Activated CD4-positive, alpha-beta T cell treated with anti-CD3 and anti-CD28 coated beads, Interleukin-2, amount 50 U/mL, for 24 hours (primary cell): ENCODE data around the gene MTCL1.

ENCODE experiments used
- DNase-seq, 2 donors: peaks; one replicate each; pipeline ENCODE4 v3.0.0-alpha.2; 2020; ENCODE audit warnings: low read depth in 1 of 2, low spot score in 1 of 2

Gene MTCL1

DNA sequence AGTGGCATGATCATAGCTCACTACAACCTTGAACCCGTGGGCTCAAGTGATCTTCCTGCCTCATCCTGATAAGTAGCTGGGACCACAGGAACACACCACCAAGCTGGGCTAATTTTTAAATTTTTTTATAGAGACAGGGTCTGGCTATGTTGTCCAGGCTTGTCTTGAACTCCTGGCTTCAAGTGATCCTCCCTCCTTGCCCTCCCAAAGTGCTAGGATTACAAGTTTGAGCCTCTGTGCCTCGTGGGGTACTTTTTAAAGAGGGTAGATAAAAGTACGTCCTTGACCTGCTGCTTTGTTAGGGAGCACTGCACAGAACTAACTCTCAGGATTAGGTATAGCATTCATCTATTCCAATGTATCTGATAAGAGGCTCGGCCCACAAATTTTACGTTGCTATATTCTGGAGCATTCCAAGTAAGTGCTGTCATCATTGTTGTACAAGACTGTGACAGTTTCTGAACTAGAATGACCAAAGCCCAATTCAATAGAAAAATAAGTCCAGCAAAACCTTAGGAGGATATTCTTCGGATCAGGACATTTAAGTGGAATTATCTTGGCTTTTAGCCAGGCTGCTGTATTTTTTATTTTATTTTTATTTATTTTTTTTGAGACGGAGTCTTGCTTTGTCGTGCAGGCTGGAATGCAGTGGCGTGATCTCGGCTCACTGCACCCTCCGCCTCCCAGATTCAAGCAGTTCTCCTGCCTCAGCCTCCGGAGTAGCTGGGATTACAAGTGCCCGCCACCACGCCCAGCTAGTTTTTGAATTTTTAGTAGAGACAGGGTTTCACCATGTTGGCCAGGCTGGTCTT is 4.1 kb downstream of the MTCL1 start:
- no peak for DNase-seq

- DNase-seq = no peak
Measured at GRCh38 chr18:8711736-8712135, 6.4 kb downstream of the MTCL1 start.

DNA sequence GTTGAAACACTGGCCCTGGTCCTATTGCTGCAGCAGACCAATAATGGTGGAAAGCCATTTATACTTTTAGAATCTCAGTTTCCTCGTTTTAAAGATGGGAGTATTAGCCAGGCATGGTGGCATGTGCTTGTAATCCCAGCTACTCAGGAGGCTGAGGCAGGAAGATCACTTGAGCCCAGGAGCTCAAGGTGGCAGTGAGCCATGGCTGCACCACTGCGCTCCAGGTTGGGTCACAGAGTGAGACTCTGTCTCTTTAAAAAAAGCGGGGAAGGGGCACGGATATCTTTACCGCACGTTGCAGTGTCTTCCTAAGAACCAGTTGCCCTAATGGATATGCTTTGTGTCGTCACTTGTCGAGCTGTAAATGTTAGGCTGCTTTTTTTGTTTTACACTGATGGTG is 8.3 kb downstream of the MTCL1 start:
- DNase-seq = no peak

GRCh38 chr18:8715599-8715998 is 10.2 kb downstream of the MTCL1 start:
- DNase-seq = no peak

GRCh38 chr18:8717011-8717770 is 11.8 kb downstream of the MTCL1 start:
- no peak for DNase-seq

- DNase-seq = no peak
Measured at GRCh38 chr18:8718401-8718913, 13.1 kb downstream of the MTCL1 start.

DNA sequence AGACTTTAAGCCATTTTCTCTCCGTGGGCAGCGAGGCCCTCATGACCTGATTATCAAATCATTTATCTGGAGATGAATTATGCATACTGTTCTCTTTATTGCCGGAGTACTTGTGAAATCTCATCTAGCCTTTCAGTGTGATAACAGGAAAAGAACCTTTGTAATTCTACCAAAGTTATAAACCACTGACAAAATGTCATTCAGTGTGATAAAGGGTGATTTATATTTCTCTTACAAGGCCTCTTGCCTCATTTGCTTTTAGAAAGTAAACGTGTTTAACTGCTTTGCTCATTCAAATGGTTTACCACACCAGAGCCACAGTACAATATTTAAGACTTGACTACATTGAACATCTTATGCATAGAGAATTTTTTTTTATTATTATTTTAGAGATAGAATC is 13.8 kb downstream of the MTCL1 start:
- no peak for DNase-seq

GRCh38 chr18:8720141-8720540 is 14.8 kb downstream of the MTCL1 start:
- no peak for DNase-seq

- DNase-seq = no peak
Measured at GRCh38 chr18:8721094-8721669, 15.8 kb downstream of the MTCL1 start.

- DNase-seq = no peak
Measured at GRCh38 chr18:8721716-8722115, 16.4 kb downstream of the MTCL1 start.

- no peak for DNase-seq
Measured at GRCh38 chr18:8722946-8723820, 17.8 kb downstream of the MTCL1 start.

DNA sequence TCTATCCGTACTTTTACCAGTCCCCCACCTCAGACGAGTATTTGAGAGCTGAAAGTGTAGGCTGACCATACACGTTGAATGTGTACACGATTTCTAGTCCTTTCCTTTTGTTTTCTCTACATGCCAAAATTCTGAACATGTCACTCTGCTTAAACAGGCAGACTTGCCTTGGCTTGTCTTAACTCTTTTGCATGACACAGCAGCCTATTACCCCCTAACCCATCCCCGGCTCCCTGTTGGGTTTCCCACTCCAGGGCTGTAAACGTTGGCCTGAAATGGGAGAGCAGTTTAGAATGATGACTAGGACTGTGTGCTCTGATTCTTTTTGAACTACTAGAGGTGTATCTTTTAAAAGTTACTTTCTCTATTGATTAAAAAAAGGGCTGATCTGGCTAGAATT is 19.1 kb downstream of the MTCL1 start:
- no peak for DNase-seq

DNA sequence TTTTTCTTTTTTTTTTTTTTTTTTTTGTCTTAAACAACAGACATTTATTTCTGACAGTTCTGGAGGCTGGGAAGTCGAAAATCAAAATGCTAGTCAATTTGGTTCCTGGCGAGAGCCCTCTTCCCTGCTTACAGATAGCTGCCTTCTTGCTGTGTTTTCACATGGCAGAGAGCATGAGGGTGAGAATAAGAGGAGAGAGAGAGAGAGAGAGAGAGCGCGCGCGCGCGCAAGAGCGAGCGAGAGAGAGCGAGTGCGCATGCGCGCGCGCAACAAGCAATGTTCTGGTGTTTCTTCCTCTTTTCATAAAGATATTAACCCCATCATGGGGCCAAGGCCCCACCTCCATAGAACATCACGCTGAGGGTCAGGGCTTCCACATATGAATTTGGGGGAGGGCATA is 20.9 kb downstream of the MTCL1 start:
- no peak for DNase-seq

- no peak for DNase-seq
Measured at GRCh38 chr18:8726963-8727705, 21.8 kb downstream of the MTCL1 start.

DNA sequence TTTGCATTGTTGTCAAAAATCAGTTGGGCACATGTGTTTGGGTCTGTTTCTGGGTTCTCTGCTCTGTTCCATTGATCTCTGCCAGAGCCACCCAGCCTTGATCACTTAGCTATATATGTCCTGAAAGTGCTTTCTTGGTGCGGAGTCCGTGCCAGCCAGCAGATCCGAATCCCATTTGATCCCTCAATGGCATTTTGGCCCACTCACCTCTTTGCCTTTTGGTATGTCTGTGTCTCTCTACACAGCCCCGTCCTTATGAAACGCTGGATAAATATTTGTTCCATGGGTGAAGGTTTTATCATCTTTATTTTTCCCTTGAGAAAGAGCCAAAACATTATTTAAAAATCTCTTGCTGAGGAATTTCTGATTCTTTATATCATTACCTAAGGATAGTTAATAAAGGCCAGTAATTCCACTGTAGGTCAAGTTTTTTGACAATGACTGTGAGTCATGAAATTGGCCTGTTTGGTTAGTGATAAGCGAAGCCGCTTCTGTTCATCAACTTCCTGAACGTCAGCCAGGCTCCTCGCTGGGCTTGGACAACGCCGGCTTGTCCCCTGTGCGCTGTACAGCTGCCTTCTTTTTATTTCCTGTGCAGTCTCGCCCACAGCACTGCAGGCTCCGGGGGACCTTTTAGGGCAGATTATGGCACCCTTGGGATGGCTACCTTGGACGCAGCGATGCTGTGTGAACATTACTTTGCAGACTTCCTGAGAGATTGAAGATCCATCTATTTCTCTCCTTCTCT is 24.9 kb downstream of the MTCL1 start:
- DNase-seq = no peak

- DNase-seq = no peak
Measured at GRCh38 chr18:8732442-8733360, 27.3 kb downstream of the MTCL1 start.

- DNase-seq = no peak
Measured at GRCh38 chr18:8734496-8734895, 29.1 kb downstream of the MTCL1 start.

DNA sequence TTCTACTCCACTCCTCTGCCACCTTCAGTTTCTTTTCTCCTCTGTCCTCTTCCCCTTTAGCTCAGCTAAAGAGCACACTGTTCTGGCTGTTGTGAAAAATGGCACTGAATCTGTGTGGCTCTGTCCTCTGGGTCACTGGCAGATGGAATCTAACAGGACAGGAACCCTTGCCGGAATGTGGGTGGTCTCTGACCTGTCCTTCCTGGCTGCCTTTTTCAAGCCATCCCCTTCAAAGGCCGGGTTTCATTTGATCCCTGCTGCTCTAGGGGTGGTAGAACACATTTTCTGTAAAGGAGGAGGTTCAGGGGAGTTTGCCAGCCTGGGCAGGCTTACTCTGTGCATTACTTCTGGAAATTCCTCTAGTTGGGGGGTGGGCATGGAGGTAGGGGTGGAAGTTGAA is 29.9 kb downstream of the MTCL1 start:
- DNase-seq = no peak

- no peak for DNase-seq
Measured at GRCh38 chr18:8741117-8741516, 35.8 kb downstream of the MTCL1 start.
